Measurements from ENCODE around the gene TMEM11.

TMEM11 gene

DNA sequence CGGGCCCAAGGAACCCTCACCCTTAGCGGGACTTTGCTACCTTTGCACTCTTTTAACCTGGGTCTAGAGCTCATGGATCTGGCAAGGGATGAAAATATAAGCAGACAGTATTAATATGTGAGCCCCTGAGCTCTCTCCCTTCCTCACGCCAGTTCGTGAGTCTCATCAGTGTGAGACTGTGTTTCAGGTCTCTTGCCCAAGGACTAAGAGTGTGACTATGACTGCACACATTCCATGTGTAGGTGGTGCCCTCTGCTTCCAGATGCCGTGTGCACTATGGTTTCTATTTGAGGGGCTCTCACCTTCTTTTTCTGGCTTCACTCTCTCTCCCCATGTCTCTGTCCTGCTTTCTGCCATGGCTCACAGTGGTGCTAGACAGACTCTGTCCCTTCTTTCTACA lies 46.7 kb downstream of the TMEM11 start:
- no peaks in the 10 kb centered on the region for H3K9me3 Mint-ChIP-seq
- peak overlapping the region in 1 of 2 donors; percentile 3 for H3K27ac Mint-ChIP-seq
- H3K27me3 Mint-ChIP-seq, result no peaks in the 10 kb centered on the region
- H3K4me3 Mint-ChIP-seq, result no peak overlapping the region
- ATAC-seq, result no peak
- peaks cover 35% of the 10 kb centered on the region for H3K4me1 Mint-ChIP-seq
- DNase-seq, result no peak

DNA sequence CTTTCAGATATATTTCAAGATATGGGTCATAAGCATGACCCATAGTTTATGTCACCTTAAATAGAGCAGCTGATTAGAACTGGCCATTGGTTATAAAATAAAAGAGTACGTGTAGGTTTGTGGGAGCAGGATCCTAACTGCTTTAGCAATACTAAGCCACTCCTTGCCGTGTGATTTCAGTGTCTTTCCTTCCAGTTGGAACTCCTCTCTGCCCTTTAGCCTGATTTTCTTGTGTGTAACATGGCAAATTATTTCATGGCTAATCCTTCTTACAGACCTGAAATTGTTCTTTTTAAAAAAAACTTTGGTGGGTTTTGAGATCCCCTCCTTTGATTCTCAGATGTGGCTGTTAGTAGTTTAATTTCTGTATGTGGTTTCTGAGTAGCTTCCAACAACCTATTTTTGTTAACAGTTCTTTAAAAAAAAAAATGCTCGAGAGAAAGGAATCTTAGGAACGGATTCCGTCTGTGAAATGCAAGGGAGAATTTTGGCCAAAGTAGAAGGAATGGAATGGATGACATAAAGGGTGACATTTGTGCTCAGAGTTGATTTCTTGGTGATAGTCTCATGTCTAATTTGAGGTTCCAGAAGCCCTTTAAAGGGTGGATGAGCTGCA lies 47.3 kb downstream of the TMEM11 start:
- no peak overlapping the region for H3K4me3 Mint-ChIP-seq
- H3K27ac Mint-ChIP-seq, result no peak overlapping the region
- no peaks in the 10 kb centered on the region for H3K9me3 Mint-ChIP-seq
- DNase-seq (no peak), ATAC-seq (no peak)
- no peaks in the 10 kb centered on the region for H3K27me3 Mint-ChIP-seq
- H3K4me1 Mint-ChIP-seq, result peaks cover 30% of the 10 kb centered on the region

DNA sequence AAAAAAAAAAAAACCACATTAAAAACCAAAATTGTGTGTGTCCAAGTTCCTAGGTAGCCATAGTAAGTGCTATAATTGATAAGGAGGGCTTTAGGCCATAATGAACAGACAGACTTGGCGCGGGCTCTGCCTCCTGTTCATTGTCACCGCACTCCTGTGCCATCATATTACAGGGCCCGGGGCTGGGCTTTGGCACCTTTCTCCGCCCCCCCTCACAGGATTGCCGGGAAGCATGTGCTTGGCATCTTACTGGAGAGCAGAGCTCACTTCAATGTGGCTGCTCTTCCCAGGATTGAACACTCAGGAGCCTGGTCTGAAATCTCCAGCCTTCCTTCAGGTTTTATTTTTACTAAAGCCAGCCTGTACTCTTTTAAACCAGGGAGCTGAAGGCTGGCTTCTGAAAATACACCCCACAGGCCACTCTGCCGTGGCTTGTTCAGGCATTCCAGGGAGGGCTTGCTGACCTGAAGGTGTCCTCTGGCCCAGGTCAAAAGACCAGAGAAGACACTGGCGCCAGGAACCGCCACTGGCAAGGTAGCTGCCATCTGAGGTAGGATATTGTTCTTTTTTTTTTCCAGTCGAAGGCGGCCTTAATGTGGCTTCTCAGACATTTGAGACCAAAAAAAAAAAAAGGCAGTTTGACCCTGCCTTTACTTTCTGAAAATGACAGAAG lies 47.9 kb downstream of the TMEM11 start:
- Mint-ChIP-seq H3K9me3 (no peaks in the 10 kb centered on the region), H3K4me3 (no peak overlapping the region), H3K4me1 (peaks cover 24% of the 10 kb centered on the region), H3K27ac (no peak overlapping the region), H3K27me3 (no peaks in the 10 kb centered on the region)
- ATAC-seq (no peak), DNase-seq (no peak)

DNA sequence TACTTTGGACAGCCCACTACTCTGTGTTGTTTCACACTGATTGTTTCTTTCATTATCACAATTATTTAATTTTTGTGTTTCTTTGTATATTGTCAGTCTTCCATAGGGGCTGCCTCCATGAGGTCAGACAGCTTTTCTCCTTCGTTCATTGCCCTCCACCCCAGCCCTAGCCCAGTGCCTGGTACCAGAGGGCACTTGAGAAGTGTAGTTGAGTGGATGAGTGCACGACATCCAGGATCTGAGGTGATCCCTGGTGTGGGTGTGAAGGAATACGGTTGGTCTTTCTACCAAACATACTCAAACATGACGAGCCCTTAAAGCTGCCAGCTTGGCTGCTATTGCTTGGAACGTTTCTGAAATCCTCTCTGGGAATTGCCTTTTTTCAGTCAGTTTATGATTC lies 49.3 kb downstream of the TMEM11 start:
- no peaks in the 10 kb centered on the region for H3K9me3 Mint-ChIP-seq
- H3K27ac Mint-ChIP-seq, result no peak overlapping the region
- ATAC-seq (no peak), DNase-seq (no peak)
- H3K27me3 Mint-ChIP-seq, result no peaks in the 10 kb centered on the region
- peaks cover 13% of the 10 kb centered on the region for H3K4me1 Mint-ChIP-seq
- no peak overlapping the region for H3K4me3 Mint-ChIP-seq

DNA sequence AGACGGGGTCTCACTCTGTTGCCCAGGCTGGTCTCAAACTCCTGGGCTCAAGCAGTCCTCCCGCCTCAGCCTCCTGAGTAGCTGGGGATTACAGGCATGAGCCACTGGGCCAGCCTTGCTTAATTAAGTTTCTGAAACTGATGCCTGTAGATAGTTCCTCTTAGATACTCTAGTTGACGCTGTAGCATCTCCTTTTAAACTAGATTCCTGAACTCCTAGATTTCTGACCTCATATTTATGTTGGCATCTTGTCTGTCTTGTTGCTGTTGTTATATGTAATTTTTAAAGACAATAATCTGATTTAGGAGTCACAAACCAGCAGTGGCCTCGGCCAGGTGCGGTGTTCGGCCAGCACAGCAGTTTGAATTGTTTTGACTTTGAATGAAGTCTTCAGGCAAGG lies 49.7 kb downstream of the TMEM11 start:
- no peak for ATAC-seq
- Mint-ChIP-seq H3K27me3 (no peaks in the 10 kb centered on the region), H3K9me3 (no peaks in the 10 kb centered on the region), H3K4me1 (peaks cover 13% of the 10 kb centered on the region), H3K4me3 (no peak overlapping the region), H3K27ac (no peak overlapping the region)
- DNase-seq, result no peak

DNA sequence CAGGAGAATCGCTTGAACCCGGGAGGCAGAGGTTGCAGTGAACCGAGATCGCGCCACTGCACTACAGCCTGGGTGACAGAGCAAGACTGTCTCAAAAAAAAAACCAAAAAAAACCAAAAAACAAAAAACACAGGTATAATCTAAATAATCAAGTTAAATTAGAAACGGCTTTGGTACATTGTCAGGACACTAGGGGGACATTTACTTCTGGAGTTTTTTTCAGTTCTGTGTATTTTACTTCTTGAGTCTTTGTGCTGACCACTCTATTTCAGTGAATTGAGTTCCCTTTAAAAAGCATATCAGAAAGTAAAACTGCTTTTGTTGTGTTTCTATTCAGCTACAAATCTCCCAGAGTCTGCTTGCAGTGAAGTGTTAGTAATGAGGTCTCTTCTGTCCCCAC lies 50.9 kb downstream of the TMEM11 start:
- Mint-ChIP-seq H3K4me1 (peaks cover 13% of the 10 kb centered on the region), H3K9me3 (no peaks in the 10 kb centered on the region), H3K27me3 (no peaks in the 10 kb centered on the region)

DNA sequence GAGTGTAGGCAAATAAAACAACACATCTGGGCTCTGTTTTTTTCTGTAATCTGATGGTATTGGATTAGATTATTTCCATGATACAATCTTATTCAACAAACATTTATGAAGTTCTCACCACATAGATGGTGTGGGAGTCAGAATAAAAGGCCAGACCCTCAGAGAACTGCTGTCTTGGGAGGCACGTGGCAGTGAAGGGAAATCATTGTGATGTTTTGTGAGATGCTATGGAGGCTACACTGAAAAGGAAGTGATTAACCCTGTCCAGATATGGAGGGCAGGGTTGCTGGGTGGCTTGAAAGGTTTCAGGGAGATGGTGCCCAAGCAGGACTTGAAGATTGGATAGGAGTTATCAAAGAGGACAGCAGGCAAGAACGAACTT lies 51.6 kb downstream of the TMEM11 start:
- ATAC-seq, result no peak
- no peak overlapping the region for H3K27ac Mint-ChIP-seq
- no peaks in the 10 kb centered on the region for H3K9me3 Mint-ChIP-seq
- H3K27me3 Mint-ChIP-seq, result no peaks in the 10 kb centered on the region
- no peak for DNase-seq
- H3K4me1 Mint-ChIP-seq, result peaks cover 17% of the 10 kb centered on the region
- H3K4me3 Mint-ChIP-seq, result no peak overlapping the region

More for the DNA sequence above, 50.9 kb downstream of the TMEM11 start:
- H3K4me3 Mint-ChIP-seq, result no peak overlapping the region
- no peak overlapping the region for H3K27ac Mint-ChIP-seq
- DNase-seq (no peak), ATAC-seq (no peak)

DNA sequence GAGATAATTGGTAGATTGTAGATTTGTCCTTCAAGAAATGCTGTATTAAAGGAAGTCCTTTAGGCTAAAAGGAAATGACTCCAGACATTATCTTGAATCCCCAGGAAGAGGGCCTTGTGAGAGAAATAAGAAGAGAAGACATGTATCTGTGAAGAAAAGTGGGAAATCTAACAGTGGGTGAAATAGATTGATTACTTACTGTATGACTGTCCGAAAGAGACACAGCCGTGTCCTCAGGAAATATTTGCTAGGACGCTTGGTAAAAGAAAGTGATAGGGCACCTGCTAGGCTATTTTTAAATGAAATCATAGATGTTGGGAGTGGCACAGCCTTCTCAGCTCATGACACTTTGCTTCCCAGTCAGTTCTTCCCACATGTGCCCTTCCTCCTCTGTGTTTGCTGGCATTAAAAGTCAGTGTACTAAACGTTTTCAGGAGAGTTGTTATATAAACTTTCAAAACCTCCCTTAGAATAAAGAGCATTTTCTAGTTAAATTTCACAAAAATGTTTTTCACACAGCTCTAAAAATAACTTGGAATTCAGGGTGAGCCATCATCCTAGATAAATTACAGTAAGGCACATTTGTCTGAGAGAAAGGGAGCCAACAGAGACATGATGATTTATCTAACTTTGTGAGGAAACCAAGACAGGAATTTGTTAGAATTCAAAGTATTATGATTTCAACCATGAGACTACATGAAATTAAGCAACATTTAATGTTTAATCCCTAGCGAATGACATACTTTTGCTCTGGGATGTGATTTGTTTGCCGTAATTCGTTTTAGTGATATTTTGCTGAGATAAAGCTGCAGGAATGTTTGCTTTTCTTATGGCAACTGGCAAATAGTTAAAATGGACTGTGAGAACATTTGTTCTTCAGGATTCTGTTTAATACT lies 52.2 kb downstream of the TMEM11 start:
- Mint-ChIP-seq H3K4me1 (peaks cover 13% of the 10 kb centered on the region), H3K27me3 (no peaks in the 10 kb centered on the region), H3K9me3 (no peaks in the 10 kb centered on the region), H3K4me3 (no peak overlapping the region), H3K27ac (no peak overlapping the region)
- ATAC-seq, result no peak
- DNase-seq, result no peak

DNA sequence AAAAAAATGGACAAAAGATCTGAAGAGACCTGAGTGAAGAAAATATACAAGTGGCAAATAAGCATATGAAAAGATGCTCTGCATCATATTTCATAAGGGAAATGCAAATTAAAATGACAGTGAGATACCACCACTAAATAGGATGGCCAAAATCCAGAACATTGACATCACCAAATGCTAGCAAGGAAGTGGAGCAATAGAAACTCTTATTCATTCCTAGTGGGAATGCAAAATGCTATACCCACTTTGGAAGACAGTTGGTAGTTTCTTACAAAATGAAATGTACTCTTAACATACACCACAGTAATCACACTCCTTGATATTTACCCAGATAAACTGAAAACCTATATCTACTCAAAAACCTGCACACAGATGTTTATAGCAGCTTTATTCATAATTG lies 53.6 kb downstream of the TMEM11 start:
- no peak for ATAC-seq
- H3K4me3 Mint-ChIP-seq, result no peak overlapping the region
- H3K27ac Mint-ChIP-seq, result no peak overlapping the region
- peaks cover 6% of the 10 kb centered on the region in 2 donors for H3K9me3 Mint-ChIP-seq
- peaks cover 10% of the 10 kb centered on the region for H3K4me1 Mint-ChIP-seq
- no peaks in the 10 kb centered on the region for H3K27me3 Mint-ChIP-seq
- DNase-seq, result no peak

DNA sequence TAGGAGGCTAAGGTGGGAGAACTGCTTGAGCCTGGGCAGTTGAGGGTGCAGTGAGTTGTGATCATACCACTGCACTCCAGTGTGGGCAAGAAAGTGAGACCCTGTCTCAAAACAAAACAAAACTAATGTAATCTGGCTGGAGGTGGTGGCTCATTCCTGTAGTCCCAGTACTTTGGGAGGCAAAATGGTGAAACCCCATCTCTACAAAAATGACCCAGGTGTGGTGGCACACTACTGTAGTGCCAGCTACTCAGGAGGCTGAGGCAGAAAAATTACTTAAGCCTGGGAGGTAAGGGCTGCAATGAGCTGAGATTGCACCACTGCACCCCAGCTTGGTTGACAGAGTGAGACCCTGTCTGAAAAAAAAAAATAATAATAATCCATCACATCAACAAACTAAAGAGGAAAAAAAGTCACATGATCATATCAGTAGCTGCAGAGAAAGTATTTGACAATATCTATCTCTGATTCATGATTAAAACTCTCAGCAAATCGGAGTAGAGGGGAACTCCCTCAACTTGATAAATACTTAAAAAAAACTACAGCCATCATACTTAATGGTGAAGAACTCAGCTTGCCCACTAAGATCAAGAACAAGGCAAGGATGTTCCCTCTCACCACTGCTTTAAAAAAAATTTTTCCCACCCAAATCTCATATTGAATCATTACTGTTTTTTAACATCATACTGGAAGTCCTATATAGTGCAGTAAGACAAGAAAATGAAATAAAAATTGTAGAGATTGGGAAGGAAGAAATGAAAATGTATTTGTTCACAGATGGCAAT lies 56.2 kb downstream of the TMEM11 start:
- DNase-seq (no peak), ATAC-seq (peak; percentile 37)
- Mint-ChIP-seq H3K27ac (no peak overlapping the region), H3K9me3 (peaks cover 26 to 30% of the 10 kb centered on the region in 2 donors), H3K27me3 (no peaks in the 10 kb centered on the region), H3K4me1 (peaks cover 10% of the 10 kb centered on the region), H3K4me3 (no peak overlapping the region)

DNA sequence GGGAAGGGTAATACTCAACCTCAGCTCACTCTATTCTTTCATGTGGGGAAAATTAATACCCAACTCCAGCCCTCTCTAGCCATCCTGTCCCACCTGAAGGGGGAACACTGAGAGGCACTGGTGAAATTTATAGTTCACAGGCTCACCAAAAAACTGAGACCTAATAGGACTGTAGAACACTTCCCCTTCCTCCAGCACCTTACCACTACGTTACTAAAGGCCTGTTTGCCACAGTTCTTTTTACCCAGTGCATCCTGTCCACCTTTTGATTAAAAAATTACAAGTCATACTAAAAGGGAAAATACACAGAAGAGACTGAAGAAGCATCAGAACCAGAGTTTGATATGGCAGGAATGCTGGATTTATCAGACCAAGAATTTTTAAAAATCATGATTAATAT lies 61.2 kb downstream of the TMEM11 start:
- DNase-seq, result no peak
- H3K27ac Mint-ChIP-seq, result no peak overlapping the region
- no peak overlapping the region for H3K4me3 Mint-ChIP-seq
- H3K9me3 Mint-ChIP-seq, result peaks cover 34 to 56% of the 10 kb centered on the region in 2 donors
- no peaks in the 10 kb centered on the region for H3K27me3 Mint-ChIP-seq
- no peak for ATAC-seq
- H3K4me1 Mint-ChIP-seq, result peaks cover 6% of the 10 kb centered on the region

DNA sequence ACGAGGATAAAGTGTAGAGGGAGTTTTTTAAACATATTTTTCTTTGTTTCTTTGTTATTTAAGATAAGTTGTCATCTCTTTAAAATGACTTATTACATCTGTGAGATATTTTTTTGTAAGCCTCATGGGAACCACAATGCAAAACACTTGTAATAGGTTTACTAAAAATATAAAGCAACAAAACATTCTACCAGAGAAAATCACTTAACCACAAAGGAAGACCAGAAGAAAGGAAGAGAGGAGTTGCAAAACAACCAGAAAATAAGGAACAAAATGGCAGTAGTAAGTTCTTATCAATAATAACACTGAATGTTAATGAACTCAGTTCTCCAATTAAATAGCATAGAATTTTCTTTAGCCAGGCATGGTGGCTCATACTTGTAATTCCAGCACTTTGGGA lies 64.3 kb downstream of the TMEM11 start:
- peaks cover 20 to 42% of the 10 kb centered on the region in 2 donors for H3K9me3 Mint-ChIP-seq
- H3K27ac Mint-ChIP-seq, result no peak overlapping the region
- ATAC-seq, result no peak
- H3K4me1 Mint-ChIP-seq, result no peaks in the 10 kb centered on the region
- H3K27me3 Mint-ChIP-seq, result no peaks in the 10 kb centered on the region
- no peak overlapping the region for H3K4me3 Mint-ChIP-seq
- DNase-seq, result no peak

All from stimulated activated naive CD8-positive, alpha-beta T cell treated with anti-CD3 and anti-CD28 coated beads, Interleukin-15, amount 100 ng/mL, for 72 hours (primary cell).